ENCODE results near the gene LDAH. TPM values are rescaled to one million over a fixed set of nuclear protein-coding genes. Genes with fewer than 3 reads are reported as not detected.

LDAH gene
- polyA plus RNA-seq, 3 donors: 24.7 to 41.7 (median 29.6) TPM

GRCh38 chr2:20664431-20665242 is 158.3 kb downstream of the LDAH start:
- DNase-seq (ENCODE audit: extremely low read depth in 1 of 11, low read depth in 9 of 11, low spot score in 4 of 11): no peak

- no peak for DNase-seq (ENCODE audit: extremely low read depth in 1 of 11, low read depth in 9 of 11, low spot score in 4 of 11)
Observed at GRCh38 chr2:20664071-20664390, 158.9 kb downstream of the LDAH start.

DNA sequence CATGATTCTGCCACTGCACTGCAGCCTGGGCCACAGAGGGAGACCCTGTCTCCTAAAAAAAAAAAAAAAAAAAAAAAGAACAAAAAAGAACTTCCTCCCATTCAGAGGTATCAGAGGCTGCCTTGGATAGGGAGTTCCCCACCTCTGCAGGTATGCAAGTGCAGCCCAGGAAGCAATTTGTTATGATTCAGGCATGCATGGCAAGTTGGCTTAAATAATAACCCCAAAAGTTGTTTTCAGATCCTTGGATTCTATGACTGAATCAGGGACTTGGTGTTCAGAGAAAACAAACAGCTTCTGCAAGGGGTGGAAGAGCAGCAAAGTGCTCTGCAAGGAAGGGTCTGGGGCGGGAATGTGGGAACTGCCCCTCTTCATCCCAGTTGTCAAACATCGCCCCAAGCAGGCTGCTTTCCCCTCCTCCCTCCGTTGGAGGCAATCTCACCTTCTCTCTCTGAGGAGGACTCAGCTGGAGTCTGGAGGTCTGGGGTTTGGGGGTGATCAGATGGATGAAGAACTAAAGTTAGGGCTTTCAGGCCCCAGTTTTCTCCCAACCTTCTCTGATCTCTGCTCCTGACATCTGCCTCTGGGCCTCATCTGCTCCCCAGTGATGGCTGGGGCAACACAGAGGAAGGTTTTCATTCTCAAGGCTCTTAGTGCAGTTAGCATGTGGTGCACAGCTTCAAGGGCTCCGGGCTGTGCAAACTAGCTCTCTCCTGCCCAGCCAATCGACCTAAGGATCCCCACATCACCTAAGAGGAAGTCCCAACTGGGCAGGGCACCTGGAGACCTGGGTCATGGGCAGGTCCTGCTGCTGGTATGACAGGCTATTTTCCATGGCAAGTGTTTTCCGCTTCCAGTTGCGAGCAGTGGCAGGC is 159.5 kb downstream of the LDAH start:
- DNase-seq (ENCODE audit: extremely low read depth in 1 of 11, low read depth in 9 of 11, low spot score in 4 of 11): no peak

GRCh38 chr2:20662308-20662937 is 160.5 kb downstream of the LDAH start:
- no peak for DNase-seq (ENCODE audit: extremely low read depth in 1 of 11, low read depth in 9 of 11, low spot score in 4 of 11)

GRCh38 chr2:20661421-20662307 is 161.2 kb downstream of the LDAH start:
- peak in 4 of 11 donors; percentile 64 to 70 (median 68) for DNase-seq (ENCODE audit: extremely low read depth in 1 of 11, low read depth in 9 of 11, low spot score in 4 of 11)

GRCh38 chr2:20660506-20661420 is 162.1 kb downstream of the LDAH start:
- no peak for DNase-seq (ENCODE audit: extremely low read depth in 1 of 11, low read depth in 9 of 11, low spot score in 4 of 11)

DNA sequence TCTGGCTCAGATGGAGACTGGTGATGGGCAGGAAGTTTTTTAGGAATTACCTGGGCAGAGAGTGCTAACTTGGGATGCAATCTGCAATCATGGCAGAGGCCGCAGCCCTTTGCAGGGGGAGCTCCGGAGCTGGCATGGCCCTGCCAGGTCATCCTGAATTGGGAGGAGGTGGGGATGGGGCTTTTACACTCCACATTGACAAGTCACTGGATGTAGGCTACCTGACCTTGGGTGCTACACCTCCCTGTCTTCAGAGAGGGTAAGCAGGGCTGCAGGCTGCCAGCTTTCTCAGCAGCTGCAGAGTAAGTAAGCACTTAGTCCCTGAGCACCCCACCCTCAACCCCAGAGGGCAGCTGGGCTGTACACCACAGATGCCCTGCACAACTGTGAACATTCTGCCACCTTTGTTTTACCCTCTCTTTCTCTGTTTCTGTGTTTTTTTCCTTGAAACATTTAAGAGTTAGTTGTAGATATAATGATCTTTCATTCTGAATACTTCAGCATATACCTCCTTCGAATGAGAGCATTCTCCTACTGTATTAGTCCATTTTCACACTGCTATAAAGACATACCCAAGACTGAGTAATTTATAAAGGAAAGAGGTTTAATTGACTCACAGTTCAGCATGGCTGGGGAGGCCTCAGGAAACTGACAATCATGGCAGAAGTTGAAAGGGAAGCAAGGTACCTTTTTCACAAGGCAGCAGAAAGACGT is 165.2 kb downstream of the LDAH start:
- no peak for DNase-seq (ENCODE audit: extremely low read depth in 1 of 11, low read depth in 9 of 11, low spot score in 4 of 11)

GRCh38 chr2:20656561-20656960 is 166.3 kb downstream of the LDAH start:
- no peak for DNase-seq (ENCODE audit: extremely low read depth in 1 of 11, low read depth in 9 of 11, low spot score in 4 of 11)

DNA sequence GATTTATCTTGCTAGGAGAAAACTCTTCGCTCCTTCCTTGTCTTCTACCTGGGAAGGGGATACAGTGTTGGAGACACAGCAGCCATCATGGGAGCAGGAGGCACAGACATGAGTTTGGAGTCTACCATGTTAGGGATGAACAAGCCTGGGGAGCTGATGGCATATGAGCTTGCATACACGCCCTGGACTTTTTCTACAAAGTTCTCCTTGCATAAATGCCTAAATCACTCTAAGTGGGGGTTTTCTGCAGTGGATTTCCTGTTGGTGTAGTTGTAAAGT is 168.4 kb downstream of the LDAH start:
- DNase-seq (ENCODE audit: extremely low read depth in 1 of 11, low read depth in 9 of 11, low spot score in 4 of 11): no peak

GRCh38 chr2:20653695-20654534 is 169.0 kb downstream of the LDAH start:
- DNase-seq (ENCODE audit: extremely low read depth in 1 of 11, low read depth in 9 of 11, low spot score in 4 of 11): no peak

DNA sequence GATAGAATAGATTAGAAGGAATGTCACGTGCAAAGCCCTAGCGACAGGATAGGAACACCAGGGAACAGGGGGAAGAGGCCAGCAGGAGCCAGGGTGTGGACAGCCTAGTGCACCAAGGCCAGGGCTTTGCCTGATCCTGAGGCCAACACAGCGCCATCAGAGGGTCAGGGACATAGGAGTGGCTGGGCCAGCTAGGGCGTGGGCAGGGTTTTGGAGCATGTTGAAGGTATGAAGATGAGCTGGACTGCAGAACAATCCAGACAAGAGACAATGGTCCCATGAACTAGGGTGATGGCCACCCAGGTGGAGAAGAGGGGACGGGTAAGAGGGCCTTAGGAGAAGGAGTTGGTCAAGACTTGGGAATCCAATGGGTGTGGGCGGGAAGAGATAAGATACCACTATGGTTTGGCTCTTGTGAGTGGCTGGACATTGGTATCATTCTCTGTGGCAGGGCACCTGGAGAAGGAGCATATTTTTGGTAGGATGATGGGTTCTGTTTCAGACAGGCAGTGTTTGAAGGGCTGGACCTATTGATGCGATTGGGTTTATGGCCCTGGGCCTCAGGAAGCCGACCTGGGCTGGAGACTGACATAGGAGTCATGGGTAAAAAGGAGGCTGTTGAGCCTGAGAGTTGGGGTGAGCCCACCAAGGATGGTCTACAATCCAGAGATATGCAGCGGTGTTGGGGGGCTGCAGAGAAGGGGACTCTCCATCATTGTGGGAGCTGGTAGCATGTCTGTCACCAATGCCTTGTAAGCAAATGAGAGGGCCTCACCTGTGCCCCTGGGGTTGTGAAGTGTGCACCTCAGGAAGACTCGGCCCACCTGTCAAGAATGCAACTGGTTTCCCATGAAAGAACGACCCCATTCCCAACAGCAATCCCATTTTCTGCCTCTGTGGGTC is 170.0 kb downstream of the LDAH start:
- no peak for DNase-seq (ENCODE audit: extremely low read depth in 1 of 11, low read depth in 9 of 11, low spot score in 4 of 11)

- DNase-seq (ENCODE audit: extremely low read depth in 1 of 11, low read depth in 9 of 11, low spot score in 4 of 11): no peak
Observed at GRCh38 chr2:20652141-20652540, 170.8 kb downstream of the LDAH start.

- DNase-seq (ENCODE audit: extremely low read depth in 1 of 11, low read depth in 9 of 11, low spot score in 4 of 11): no peak
Observed at GRCh38 chr2:20651731-20652099, 171.2 kb downstream of the LDAH start.

DNA sequence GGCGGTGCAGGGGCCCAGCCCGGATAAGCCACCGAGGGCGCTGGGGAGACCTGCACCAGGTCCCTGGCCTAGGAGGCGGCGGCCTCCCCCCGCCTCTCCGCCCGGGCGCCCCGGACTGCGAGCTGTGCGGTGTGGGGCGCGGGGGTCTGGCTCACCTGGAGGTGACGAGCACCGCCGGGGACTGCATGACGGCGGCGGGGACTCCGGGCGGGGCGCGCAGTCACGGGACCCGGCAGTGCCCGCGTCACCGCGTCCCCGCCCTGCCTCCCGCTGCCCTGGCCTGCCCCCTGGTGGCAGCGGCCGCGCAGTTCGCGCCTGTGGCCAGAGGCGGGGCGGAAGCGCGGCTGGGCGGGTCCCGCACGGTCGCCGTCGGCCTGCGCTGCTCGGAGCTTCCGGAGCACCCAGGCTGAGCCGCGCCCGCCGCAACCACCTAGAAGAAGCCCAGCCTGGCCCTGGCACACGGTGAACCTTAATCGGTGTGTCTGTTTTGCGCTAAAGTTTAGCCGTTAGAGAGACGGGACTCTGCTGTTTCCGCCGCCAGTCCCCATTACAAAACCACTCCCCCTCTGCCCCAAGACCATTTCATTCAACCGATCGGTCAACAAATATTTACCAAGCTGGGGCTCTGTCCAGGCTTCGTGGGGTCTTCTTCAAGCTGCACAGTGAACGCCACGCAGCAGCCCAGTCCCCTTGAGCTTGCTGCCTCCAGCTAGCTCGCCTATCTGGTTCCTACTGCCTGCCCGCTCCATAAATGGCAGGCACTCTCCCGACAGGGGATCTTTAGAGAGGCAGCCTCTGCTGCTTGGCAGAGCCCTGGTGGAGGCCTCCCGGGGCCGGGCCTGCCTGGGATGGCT is 171.8 kb downstream of the LDAH start, which contains the start of gene HS1BP3:
HS1BP3 (minus strand) TSS at position 222 of the 854 bp plus-strand sequence; CDS start at position 187, 35 bp downstream.
- peak in 10 of 11 donors; percentile 65 to 88 (median 83) for DNase-seq (ENCODE audit: extremely low read depth in 1 of 11, low read depth in 9 of 11, low spot score in 4 of 11)

- no peak for DNase-seq (ENCODE audit: extremely low read depth in 1 of 11, low read depth in 9 of 11, low spot score in 4 of 11)
Observed at GRCh38 chr2:20650393-20650876, 172.5 kb downstream of the LDAH start.
